ENCODE measurements around the gene ZBTB20. TPM values are rescaled to one million over a fixed set of nuclear protein-coding genes. Genes with fewer than 3 reads are reported as not detected.

The ZBTB20 gene
- total and polyA plus RNA-seq, 2 of the 4 experiments (the other 2 are of a cell fraction) = 0.75 to 14.7 TPM

DNA sequence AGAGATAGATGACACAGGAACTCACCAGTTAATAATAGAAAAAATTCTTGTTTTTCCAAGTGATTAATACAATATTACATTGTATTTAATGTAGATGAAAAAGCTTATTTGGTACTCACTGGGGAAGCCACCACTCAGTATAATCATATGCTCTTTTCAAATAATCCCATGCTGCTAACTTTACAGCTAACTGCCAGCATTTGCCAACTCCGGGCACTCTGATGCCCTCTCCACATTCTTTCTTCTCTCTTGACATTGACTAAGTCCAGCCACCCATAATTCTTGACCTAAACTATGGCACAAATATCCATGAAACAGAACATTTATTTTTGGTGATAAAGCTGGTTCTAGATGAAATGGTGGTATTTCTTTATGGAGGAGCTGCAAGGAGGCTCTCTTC lies 384.9 kb downstream of the ZBTB20 start:
- H3K18ac ChIP-seq (ENCODE audit: low read depth, low read length) = no peak overlapping the region
- ATAC-seq (ENCODE audit: low read depth) (no peak), DNase-seq (no peak)
- intact Hi-C loops (cut with micrococcal nuclease) (no loop called here), dilution Hi-C loops (cut with HindIII; ENCODE audit: low sequenced_read_pairs, unreplicated experiment) (no loop called here), in situ Hi-C loops (cut with MboI; ENCODE audit: low sequenced_read_pairs) (no loop called here)
- no CpG with 5 or more reads among the region's 1 CpG for WGBS, 2 experiments (ENCODE audit: extremely low coverage in 2 of 2, insufficient read length in 1 of 2)
- H4K20me1 ChIP-seq (ENCODE audit: insufficient read depth, low read length) = no peaks in the 10 kb centered on the region
- no peak overlapping the region for H2BK120ac ChIP-seq (ENCODE audit: low read depth, low read length)
- no peak overlapping the region for H3K4ac ChIP-seq (ENCODE audit: low read depth, low read length)
- H3K27me3 ChIP-seq (ENCODE audit: control insufficient read depth, insufficient read depth, low read length) = no peaks in the 10 kb centered on the region
- no peaks in the 10 kb centered on the region for H3K9me3 ChIP-seq (ENCODE audit: control insufficient read depth, insufficient read depth, low read length)
- no peak overlapping the region for H2BK5ac ChIP-seq (ENCODE audit: low read depth, low read length, poor library complexity, severe bottlenecking)
- H3K36me3 ChIP-seq (ENCODE audit: control insufficient read depth, insufficient read depth, low read length) = no peaks in the 10 kb centered on the region
- no peak overlapping the region for H2BK15ac ChIP-seq (ENCODE audit: low read depth, low read length)
- peaks cover 3% of the 10 kb centered on the region; the same call in 1 of the 2 replicates for H3K9me1 ChIP-seq (ENCODE audit: insufficient read depth, low read length)
- no peak overlapping the region for H2BK20ac ChIP-seq (ENCODE audit: low read depth, low read length)
- no peak overlapping the region for H4K8ac ChIP-seq (ENCODE audit: low read depth in 2 of 2, low read length in 2 of 2)
- no TSS peak for BruUV-seq (replicated peaks)
- H3K4me3 ChIP-seq (ENCODE audit: insufficient read depth, low read depth, low read length) = no peak overlapping the region
- no peak overlapping the region for H3K4me2 ChIP-seq (ENCODE audit: low read depth, low read length)
- no peak overlapping the region for H3K23ac ChIP-seq (ENCODE audit: low read depth, low read length)
- CTCF ChIA-PET = interaction anchor here (0.7 kb wide), 1 partner anchor 138 kb away, joined by 5 read pairs; no protein-coding TSS in a partner anchor
- no peak overlapping the region for H3K56ac ChIP-seq (ENCODE audit: extremely low read depth, insufficient read depth, low read length)
- no peak overlapping the region for H4K5ac ChIP-seq (ENCODE audit: low read depth, low read length)
- H2AK5ac ChIP-seq (ENCODE audit: low read depth, low read length) = no peak overlapping the region
- no peak overlapping the region for H4K91ac ChIP-seq (ENCODE audit: insufficient read depth, low read depth, low read length)
- H3K27ac ChIP-seq (ENCODE audit: insufficient read depth, low read length) = no peak overlapping the region
- H3K14ac ChIP-seq (replicated peaks; ENCODE audit: low read depth, low read length) = no peak overlapping the region
- H2AFZ ChIP-seq (replicated peaks; ENCODE audit: low read length, poor library complexity) = no peak overlapping the region
- peaks cover 2% of the 10 kb centered on the region; the same call in 1 of the 2 replicates for H3K4me1 ChIP-seq (ENCODE audit: control insufficient read depth, insufficient read depth, low read length)
- no peak overlapping the region for H3K9ac ChIP-seq (ENCODE audit: low read depth, low read length)
- TF ChIP-seq RCOR1 (IDR thresholded peaks at IDR 0.05; ENCODE audit: insufficient replicate concordance, low read length) (no peak), BHLHE40 (IDR thresholded peaks at IDR 0.05; ENCODE audit: low read depth, low read length) (no peak), CHD1 (IDR thresholded peaks at IDR 0.05; ENCODE audit: low read depth, low read length) (no peak), POLR2A (IDR thresholded peaks at IDR 0.05; ENCODE audit: low read depth, low read length) (no peak), SMC3 (IDR thresholded peaks at IDR 0.05; ENCODE audit: low read depth, low read length) (no peak), MAZ (IDR thresholded peaks at IDR 0.05; ENCODE audit: borderline replicate concordance, low read depth, low read length) (no peak), MAFK (IDR thresholded peaks at IDR 0.05; ENCODE audit: low read depth, low read length) (no peak), FOS (IDR thresholded peaks at IDR 0.05; ENCODE audit: low read depth, low read length) (no peak)
- TF ChIP-seq, protein P1, sequence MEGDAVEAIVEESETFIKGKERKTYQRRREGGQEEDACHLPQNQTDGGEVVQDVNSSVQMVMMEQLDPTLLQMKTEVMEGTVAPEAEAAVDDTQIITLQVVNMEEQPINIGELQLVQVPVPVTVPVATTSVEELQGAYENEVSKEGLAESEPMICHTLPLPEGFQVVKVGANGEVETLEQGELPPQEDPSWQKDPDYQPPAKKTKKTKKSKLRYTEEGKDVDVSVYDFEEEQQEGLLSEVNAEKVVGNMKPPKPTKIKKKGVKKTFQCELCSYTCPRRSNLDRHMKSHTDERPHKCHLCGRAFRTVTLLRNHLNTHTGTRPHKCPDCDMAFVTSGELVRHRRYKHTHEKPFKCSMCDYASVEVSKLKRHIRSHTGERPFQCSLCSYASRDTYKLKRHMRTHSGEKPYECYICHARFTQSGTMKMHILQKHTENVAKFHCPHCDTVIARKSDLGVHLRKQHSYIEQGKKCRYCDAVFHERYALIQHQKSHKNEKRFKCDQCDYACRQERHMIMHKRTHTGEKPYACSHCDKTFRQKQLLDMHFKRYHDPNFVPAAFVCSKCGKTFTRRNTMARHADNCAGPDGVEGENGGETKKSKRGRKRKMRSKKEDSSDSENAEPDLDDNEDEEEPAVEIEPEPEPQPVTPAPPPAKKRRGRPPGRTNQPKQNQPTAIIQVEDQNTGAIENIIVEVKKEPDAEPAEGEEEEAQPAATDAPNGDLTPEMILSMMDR (conservative IDR thresholded peaks at IDR 0.05; ENCODE audit: low read depth, low read length) = no peak
- TF ChIP-seq, protein P2, sequence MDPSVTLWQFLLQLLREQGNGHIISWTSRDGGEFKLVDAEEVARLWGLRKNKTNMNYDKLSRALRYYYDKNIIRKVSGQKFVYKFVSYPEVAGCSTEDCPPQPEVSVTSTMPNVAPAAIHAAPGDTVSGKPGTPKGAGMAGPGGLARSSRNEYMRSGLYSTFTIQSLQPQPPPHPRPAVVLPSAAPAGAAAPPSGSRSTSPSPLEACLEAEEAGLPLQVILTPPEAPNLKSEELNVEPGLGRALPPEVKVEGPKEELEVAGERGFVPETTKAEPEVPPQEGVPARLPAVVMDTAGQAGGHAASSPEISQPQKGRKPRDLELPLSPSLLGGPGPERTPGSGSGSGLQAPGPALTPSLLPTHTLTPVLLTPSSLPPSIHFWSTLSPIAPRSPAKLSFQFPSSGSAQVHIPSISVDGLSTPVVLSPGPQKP (IDR thresholded peaks at IDR 0.05; ENCODE audit: borderline replicate concordance, low read depth, low read length) = no peak
- H3K79me1 ChIP-seq (ENCODE audit: low read depth in 1 of 2, low read length in 2 of 2) = no peaks in the 10 kb centered on the region; a peak in 1 of 4 replicates
- POLR2A ChIA-PET (ENCODE audit: unreplicated experiment) = no interaction called here
- H2AK9ac ChIP-seq (replicated peaks; ENCODE audit: low read depth, low read length, poor library complexity) = no peak overlapping the region

Data from IMR-90 (cell line).